Testis (tissue), 2 donors: Measurements from ENCODE around the gene SHISA4.

Experiments
- CTCF ChIP-seq, 3 experiments: fragments of 450-650 bp in 2 of 3; fragments of 200-600 bp in 1 of 3; sonication (generic) in 1 of 3; IDR thresholded peaks; one replicate each; pipeline ENCODE4 v1.5.1; 2016 to 2019; ENCODE audit warnings: antibody characterized with exemption in 3 of 3, mild to moderate bottlenecking in 2 of 3, moderate library complexity in 1 of 3
- POLR2A ChIP-seq: fragments of 450-650 bp; IDR thresholded peaks from one replicate; pipeline ENCODE4 v1.6.1; 2017; ENCODE audit warnings: antibody characterized with exemption, mild to moderate bottlenecking, moderate library complexity

- no peak for TF ChIP-seq CTCF (IDR thresholded peaks at IDR 0.05)
- no peak for TF ChIP-seq POLR2A
Measured at GRCh38 chr1:201916649-201917249, 28.1 kb downstream of the SHISA4 start.
